Neural cell (in vitro differentiated cells): ENCODE measurements around the gene RBMS3. TPM values are rescaled to one million over a fixed set of nuclear protein-coding genes. Genes with fewer than 3 reads are reported as not detected.

Experiments used
- H2AFZ ChIP-seq: fragments of 200-600, 300-800 bp; sonication (generic), shearing (Covaris generic); 2 replicates; pipeline ENCODE4 v1.6.0; 2014; ENCODE audit warnings: low read depth, mild to moderate bottlenecking, antibody characterized with exemption, low read length, moderate library complexity
- H3F3A ChIP-seq: fragments of 200-600 bp; shearing (Covaris generic); 2 replicates; pipeline ENCODE4 v1.6.1; 2016; ENCODE audit warnings: mild to moderate bottlenecking, moderate library complexity, mixed read lengths, antibody characterized with exemption, low read length; ENCODE audit not compliant: insufficient read depth, poor library complexity, severe bottlenecking
- H3K27ac ChIP-seq: fragments of 200-600, 300-800 bp; sonication (generic), shearing (Covaris generic); 2 replicates; pipeline ENCODE4 v1.5.1; 2014; ENCODE audit warnings: mild to moderate bottlenecking, low read length, moderate library complexity
- H3K27me3 ChIP-seq: fragments of 300-800, 200-600 bp; sonication (generic), shearing (Covaris generic); 2 replicates; pipeline ENCODE4 v1.6.0; 2014; ENCODE audit warnings: mild to moderate bottlenecking, low read depth, low read length, moderate library complexity; ENCODE audit not compliant: insufficient read depth
- H3K36me3 ChIP-seq: fragments of 300-800, 200-600 bp; sonication (generic), shearing (Covaris generic); 2 replicates; pipeline ENCODE4 v1.5.1; 2014; ENCODE audit warnings: mild to moderate bottlenecking, antibody characterized with exemption, low read length, moderate library complexity; ENCODE audit not compliant: insufficient read depth
- H3K4me2 ChIP-seq: fragments of 300-800, 200-600 bp; sonication (generic), shearing (Covaris generic); 2 replicates; pipeline ENCODE4 v1.6.0; 2014; ENCODE audit warnings: mild to moderate bottlenecking, low read length
- H3K4me3 ChIP-seq: fragments of 300-800, 200-600 bp; sonication (generic), shearing (Covaris generic); 2 replicates; pipeline ENCODE4 v1.5.1; 2014; ENCODE audit warnings: mild to moderate bottlenecking, low read length, moderate library complexity
- H3K79me2 ChIP-seq: fragments of 200-600 bp; shearing (Covaris generic); replicated peaks from 2 replicates; pipeline ENCODE4 v1.6.0; 2014; ENCODE audit warnings: mild to moderate bottlenecking, low read length, moderate library complexity; ENCODE audit not compliant: insufficient read depth
- H3K9ac ChIP-seq: fragments of 300-800, 200-600 bp; sonication (generic), shearing (Covaris generic); 2 replicates; pipeline ENCODE4 v1.6.1; 2016; ENCODE audit warnings: mild to moderate bottlenecking, low read length, mixed read lengths
- H3K9me2 ChIP-seq: fragments of 200-600 bp; shearing (Covaris generic); 2 replicates; pipeline ENCODE4 v1.6.1; 2016; ENCODE audit warnings: mild to moderate bottlenecking, low read length, mixed read lengths; ENCODE audit not compliant: insufficient read depth
- H3K9me3 ChIP-seq: fragments of 200-600, 300-800 bp; sonication (generic), shearing (Covaris generic); 2 replicates; pipeline ENCODE4 v1.6.1; 2016; ENCODE audit warnings: mild to moderate bottlenecking, mixed run types, low read length, moderate library complexity, mixed read lengths
- H4K20me1 ChIP-seq: fragments of 200-600 bp; shearing (Covaris generic); 2 replicates; pipeline ENCODE4 v1.6.1; 2016; ENCODE audit warnings: mild to moderate bottlenecking, mixed run types; ENCODE audit not compliant: insufficient read depth
- EP300 ChIP-seq: fragments of 450-650 bp; conservative IDR thresholded peaks from 2 replicates; pipeline ENCODE4 v1.6.1; 2014; ENCODE audit warnings: antibody characterized with exemption, mild to moderate bottlenecking, moderate library complexity; ENCODE audit not compliant: poor library complexity, severe bottlenecking
- EZH2 ChIP-seq: fragments of 200-600, 300-800 bp; shearing (Covaris generic), sonication (generic); IDR thresholded peaks from 2 replicates; pipeline ENCODE4 v1.6.1; 2014; ENCODE audit warnings: antibody characterized with exemption, low read length, borderline replicate concordance, mild to moderate bottlenecking; ENCODE audit not compliant: insufficient read depth, poor library complexity, severe bottlenecking
- MXI1 ChIP-seq: fragments of 450-650 bp; conservative IDR thresholded peaks from 2 replicates; pipeline ENCODE4 v1.6.1; 2014; ENCODE audit warnings: antibody characterized with exemption, mild to moderate bottlenecking; ENCODE audit not compliant: poor library complexity, severe bottlenecking
- POLR2AphosphoS5 ChIP-seq: IDR thresholded peaks from 2 replicates; pipeline ENCODE4 v1.6.1; 2012
- RAD21 ChIP-seq: fragments of 450-650 bp; conservative IDR thresholded peaks from 2 replicates; pipeline ENCODE4 v1.6.1; 2014; ENCODE audit warnings: antibody characterized with exemption, mild to moderate bottlenecking, moderate library complexity
- SMC3 ChIP-seq: fragments of 450-650 bp; conservative IDR thresholded peaks from 2 replicates; pipeline ENCODE4 v1.6.1; 2014; ENCODE audit warnings: antibody characterized with exemption, mild to moderate bottlenecking, moderate library complexity; ENCODE audit not compliant: poor library complexity
- TAF1 ChIP-seq: IDR thresholded peaks from 2 replicates; pipeline ENCODE4 v1.6.1; 2012; ENCODE audit warnings: low read depth
- polyA plus RNA-seq: library from polyadenylated mRNA; depleted of rRNA; stranded (reverse); fragments of >200 nt; gene quantifications from 2 replicates; pipeline ENCODE4 v1.2.3, GENCODE V29; 2014
- TF ChIP-seq, protein P1 (sequence below): fragments of 450-650 bp; IDR thresholded peaks from 2 replicates; pipeline ENCODE4 v1.5.1; 2014; ENCODE audit warnings: antibody characterized with exemption, mild to moderate bottlenecking, moderate library complexity; ENCODE audit not compliant: poor library complexity, severe bottlenecking
- TF ChIP-seq, protein P2 (sequence below): IDR thresholded peaks from 2 replicates; pipeline ENCODE4 v1.6.1; 2012; ENCODE audit warnings: borderline replicate concordance

The RBMS3 gene
- polyA plus RNA-seq, 1 donor from 2014 or later: 0.53 TPM

DNA sequence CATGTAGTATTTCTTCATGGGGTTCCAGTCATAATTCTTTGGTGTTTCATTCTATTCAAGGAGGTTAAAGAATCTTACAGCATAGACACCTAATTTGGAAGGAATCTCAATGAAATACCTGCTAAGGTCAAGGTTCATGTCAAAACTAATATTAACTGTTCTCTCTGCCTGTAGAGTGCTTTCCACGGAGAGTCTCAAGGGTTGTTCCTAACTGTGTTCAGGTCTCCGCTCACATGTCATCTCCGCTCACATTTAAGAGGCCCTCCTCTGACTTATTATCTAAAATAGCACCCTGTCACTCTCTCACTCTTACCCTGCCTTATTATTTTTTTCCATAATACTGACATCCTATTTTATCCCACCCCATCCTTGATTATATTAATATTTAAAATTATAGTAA, 239.9 kb downstream of the RBMS3 start:
- Histone ChIP-seq H3K9ac (no peak overlapping the region), H3K9me3 (no peaks in the 10 kb centered on the region), H2AFZ (no peak overlapping the region), H3F3A (no peaks in the 10 kb centered on the region), H3K27ac (no peak overlapping the region), H3K79me2 (no peaks in the 10 kb centered on the region), H3K4me2 (no peak overlapping the region), H3K27me3 (no peaks in the 10 kb centered on the region), H4K20me1 (no peaks in the 10 kb centered on the region), H3K9me2 (no peaks in the 10 kb centered on the region), H3K4me3 (no peak overlapping the region), H3K36me3 (no peaks in the 10 kb centered on the region)
- TF ChIP-seq MXI1 (no peak), POLR2AphosphoS5 (no peak), EP300 (no peak), SMC3 (no peak), RAD21 (no peak), TAF1 (no peak), EZH2 (no peak)
- TF ChIP-seq, protein P1, sequence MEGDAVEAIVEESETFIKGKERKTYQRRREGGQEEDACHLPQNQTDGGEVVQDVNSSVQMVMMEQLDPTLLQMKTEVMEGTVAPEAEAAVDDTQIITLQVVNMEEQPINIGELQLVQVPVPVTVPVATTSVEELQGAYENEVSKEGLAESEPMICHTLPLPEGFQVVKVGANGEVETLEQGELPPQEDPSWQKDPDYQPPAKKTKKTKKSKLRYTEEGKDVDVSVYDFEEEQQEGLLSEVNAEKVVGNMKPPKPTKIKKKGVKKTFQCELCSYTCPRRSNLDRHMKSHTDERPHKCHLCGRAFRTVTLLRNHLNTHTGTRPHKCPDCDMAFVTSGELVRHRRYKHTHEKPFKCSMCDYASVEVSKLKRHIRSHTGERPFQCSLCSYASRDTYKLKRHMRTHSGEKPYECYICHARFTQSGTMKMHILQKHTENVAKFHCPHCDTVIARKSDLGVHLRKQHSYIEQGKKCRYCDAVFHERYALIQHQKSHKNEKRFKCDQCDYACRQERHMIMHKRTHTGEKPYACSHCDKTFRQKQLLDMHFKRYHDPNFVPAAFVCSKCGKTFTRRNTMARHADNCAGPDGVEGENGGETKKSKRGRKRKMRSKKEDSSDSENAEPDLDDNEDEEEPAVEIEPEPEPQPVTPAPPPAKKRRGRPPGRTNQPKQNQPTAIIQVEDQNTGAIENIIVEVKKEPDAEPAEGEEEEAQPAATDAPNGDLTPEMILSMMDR: no peak
- TF ChIP-seq, protein P2, sequence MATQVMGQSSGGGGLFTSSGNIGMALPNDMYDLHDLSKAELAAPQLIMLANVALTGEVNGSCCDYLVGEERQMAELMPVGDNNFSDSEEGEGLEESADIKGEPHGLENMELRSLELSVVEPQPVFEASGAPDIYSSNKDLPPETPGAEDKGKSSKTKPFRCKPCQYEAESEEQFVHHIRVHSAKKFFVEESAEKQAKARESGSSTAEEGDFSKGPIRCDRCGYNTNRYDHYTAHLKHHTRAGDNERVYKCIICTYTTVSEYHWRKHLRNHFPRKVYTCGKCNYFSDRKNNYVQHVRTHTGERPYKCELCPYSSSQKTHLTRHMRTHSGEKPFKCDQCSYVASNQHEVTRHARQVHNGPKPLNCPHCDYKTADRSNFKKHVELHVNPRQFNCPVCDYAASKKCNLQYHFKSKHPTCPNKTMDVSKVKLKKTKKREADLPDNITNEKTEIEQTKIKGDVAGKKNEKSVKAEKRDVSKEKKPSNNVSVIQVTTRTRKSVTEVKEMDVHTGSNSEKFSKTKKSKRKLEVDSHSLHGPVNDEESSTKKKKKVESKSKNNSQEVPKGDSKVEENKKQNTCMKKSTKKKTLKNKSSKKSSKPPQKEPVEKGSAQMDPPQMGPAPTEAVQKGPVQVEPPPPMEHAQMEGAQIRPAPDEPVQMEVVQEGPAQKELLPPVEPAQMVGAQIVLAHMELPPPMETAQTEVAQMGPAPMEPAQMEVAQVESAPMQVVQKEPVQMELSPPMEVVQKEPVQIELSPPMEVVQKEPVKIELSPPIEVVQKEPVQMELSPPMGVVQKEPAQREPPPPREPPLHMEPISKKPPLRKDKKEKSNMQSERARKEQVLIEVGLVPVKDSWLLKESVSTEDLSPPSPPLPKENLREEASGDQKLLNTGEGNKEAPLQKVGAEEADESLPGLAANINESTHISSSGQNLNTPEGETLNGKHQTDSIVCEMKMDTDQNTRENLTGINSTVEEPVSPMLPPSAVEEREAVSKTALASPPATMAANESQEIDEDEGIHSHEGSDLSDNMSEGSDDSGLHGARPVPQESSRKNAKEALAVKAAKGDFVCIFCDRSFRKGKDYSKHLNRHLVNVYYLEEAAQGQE: no peak

DNA sequence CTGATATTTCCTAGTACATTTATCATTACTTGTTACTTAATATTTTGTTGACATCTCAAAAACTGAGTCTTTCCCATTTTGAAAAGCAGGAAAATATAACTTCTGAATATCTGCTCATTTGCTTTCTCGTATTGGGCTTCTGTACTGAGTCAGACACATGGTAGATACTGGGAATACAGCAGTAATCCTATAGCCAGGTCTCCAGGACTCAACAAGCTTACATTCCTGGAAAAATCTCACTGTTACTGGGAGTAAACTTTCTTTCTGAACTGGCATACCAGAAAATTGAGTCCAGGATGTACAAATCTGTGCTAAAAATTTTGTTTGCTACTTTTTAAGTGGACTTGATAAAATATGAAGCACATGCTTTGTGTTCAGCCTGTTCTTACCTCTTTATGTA, 240.4 kb downstream of the RBMS3 start:
- H3K36me3 ChIP-seq: no peaks in the 10 kb centered on the region
- H3K9ac ChIP-seq: no peak overlapping the region
- H3K27me3 ChIP-seq: no peaks in the 10 kb centered on the region
- H3K27ac ChIP-seq: no peak overlapping the region
- TF ChIP-seq EP300 (no peak), RAD21 (no peak), SMC3 (no peak), POLR2AphosphoS5 (no peak)
- TF ChIP-seq, protein P2: no peak
- H3K9me3 ChIP-seq: no peaks in the 10 kb centered on the region
- H3K9me2 ChIP-seq: no peaks in the 10 kb centered on the region
- no peak overlapping the region for H3K4me2 ChIP-seq
- no peaks in the 10 kb centered on the region for H4K20me1 ChIP-seq
- no peak overlapping the region for H3K4me3 ChIP-seq
- no peaks in the 10 kb centered on the region for H3F3A ChIP-seq
- no peak overlapping the region for H2AFZ ChIP-seq
- no peaks in the 10 kb centered on the region for H3K79me2 ChIP-seq
